Brain pericyte (primary cell): ENCODE data around the gene TLE1.
"Not testable (repeated sequence)": the region's sequence is repeated elsewhere in the genome, so short reads cannot be mapped to it uniquely, and the experiment has no call there.

ENCODE experiments used
- DNase-seq: peaks from one replicate; pipeline ENCODE4 v3.0.0-alpha.2; 2012; ENCODE audit warnings: low read depth, low spot score

Gene TLE1

DNA sequence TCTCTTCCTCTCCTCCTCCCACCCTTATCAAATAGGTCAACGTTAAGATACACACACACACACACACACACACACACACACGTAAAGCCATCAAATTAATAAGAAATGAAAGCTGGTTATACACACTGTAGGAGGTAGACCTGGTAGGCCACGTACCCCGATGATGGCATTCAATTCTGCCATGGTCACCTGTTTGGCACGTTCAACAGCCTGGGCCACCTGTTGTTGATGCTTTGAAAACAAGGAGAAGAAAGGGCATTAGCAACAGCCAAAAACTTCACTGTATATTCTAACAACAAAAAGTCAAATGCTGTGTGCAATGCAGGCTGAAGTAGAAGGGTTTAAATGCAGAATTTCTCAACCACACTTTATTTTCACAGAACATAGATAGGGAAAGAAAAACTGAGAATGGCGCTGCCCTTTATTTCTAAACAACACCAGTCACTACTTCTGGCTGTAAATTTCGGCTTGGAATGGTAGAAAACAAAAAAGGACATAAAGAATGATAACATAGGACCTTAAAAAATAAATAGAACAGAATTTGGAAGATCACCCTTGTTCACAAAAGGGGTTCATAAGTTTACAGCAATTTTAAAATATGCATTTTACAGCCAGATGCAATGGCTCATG, 37.2 kb downstream of the TLE1 start:
- no peak for DNase-seq

DNA sequence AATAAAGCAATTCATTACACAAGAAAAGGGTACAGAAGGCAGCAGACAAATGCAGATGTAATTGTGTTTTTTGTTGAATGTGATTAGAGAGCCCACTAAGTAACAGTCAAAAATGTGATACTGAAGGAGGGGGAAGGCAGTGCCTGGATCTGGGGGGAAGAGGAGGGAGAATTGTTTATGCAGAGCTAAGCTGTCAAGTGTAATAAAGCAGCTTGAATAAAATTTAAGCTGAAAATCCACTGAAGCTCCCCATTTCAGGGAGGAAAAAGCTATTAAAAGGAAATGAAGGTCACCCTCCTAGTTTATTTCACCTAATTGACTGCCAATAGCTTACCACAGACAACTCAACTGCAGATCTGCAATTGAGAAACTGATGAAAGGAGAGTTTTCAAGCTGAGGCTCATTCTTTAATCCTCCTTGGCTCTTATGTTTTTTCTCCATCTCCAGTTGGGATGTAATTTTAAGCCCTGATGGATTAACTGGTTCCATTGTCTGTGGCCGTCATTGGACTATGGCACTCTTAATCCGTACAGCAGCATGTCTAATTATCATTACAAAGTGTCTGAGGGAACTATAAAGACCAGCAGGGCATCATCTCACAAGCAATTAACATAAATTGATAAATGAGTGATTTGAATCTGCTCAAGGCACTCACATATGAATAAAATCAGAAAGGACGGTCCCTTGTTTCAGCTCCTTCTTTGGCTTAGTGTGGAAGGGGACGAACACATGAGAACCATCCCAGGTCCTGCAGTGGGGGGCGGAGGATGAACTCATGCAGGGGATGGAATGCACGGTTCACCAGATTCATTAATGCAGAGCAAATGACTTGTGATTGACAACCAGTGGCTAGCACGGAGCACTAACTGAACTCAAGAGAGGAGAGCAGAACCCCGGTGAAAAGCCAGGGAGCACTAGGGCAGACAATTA, 38.5 kb downstream of the TLE1 start:
- DNase-seq, result no peak

DNA sequence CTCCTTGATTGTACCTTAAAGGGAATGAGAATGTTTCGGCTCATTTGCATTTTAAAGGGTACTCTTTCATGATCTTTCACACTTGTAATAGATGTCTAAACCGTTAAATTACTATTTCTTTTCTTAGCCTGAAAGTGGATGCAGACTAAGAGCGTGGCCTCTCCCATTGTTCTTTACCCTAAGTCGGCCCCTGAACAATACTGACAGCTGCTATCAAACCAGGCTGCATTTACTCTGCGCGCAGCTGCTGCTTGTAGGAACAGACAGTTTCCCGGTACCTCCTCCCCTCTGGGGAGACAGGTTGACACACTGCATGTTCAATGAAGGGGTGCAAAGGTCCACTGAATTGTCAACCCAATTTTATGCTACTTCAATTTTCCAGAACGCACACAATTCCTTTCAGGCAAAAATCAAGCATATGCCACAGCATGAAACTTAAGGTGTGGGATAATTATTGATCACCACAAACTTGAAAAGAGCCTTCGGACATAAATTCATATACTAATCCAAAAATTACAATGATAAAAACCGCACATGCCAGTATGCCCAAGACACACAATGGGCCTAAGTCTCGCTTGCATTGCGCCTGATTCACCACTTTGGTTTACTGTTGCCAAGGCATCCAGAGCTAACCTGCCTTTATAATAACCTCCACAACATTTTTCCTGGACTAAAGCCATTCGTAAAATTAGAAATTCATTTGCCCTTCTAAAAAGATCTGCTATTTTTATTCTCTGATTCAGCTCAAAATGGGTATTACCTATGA, 39.7 kb downstream of the TLE1 start:
- DNase-seq, result no peak

DNA sequence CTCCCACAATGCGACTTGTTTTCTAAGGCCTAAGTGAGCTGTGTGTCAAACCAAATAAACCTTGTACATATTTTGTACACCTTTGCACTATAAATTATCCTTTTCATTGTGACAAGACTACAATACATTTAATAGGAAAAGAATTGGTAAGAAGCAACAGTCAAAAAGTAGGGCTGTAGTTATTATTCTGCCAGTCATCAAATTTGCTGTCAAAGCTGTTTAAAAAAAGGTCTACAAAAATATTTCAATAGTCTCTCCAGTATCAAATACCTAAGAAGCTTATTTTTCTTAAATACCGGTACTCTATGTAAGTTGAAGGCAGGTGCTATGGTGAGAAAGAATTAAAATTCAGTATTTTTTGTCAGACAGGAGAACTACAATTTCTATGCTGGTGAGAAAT, 40.5 kb downstream of the TLE1 start:
- DNase-seq, result no peak

DNA sequence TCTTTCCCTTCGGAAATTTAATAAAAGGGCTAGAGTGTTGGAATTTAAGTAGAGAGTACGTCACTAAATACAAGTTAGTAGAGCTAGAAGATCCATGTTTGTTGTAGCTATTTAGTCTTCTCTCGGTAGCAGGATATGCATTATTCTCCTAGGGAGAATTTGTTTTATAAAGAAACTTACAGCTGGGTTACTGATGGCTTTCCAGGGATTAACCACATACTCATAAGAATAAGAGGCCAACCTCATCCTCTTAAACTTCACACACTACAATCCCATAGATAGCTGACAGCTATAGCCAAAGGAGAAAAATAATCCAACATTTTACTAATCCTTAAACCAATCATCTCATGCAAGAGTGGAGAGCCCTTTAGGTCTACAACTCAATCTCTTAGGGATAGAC, 43.0 kb downstream of the TLE1 start:
- no peak for DNase-seq

DNA sequence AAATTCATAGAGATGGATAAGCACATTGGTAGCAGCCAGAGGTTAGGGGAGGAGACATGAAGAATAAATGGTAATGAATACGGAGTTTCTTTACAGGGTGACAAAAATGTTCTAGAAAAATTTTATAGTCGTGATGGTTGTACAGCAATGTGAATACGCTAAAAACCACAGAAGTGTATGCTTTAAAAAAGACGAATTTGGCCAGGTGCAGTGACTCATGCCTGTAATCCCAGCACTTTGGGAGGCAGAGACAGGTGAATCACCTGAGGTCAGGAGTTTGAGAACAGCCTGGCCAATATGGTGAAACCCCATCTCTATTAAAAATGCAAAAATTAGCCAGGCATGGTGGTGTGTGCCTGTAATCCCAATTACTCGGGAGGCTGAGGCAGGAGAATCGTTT, 44.8 kb downstream of the TLE1 start:
- not testable (repeated sequence) for DNase-seq

DNA sequence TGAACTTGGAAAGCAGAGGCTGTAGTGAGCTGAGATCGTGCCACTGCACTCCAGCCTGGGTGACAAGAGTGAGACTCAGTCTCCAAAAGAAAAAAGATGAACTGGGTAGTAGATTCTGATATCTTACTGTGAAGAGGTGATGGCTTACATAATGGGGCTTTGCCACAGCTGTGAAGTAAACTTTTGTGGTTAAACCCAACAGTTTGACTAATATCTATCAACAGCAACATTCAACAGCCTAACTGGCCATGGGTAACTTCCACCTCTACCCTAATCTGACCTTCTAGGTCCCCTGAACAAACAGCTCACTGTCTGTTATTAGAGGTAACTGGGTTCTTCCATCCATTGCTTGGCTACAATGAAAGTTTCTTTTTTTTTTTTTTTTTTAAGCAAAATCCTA, 52.1 kb downstream of the TLE1 start:
- DNase-seq, result no peak

DNA sequence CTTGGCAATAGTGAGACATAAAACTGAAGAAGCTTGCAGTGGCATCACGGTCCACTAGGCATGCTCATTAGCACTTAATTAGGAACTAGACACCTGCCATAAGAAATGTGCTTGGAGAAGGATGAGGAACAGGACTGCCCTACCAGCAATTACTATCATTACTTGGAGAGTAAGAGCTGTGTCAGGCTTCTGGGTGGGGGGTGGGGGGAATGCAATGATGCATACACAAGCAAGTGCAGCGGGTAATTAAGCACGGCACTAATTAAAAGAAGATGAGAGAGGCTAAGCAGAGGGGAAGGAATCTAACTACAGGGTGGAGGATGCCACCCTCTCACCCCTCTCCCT, 53.1 kb downstream of the TLE1 start:
- no peak for DNase-seq

DNA sequence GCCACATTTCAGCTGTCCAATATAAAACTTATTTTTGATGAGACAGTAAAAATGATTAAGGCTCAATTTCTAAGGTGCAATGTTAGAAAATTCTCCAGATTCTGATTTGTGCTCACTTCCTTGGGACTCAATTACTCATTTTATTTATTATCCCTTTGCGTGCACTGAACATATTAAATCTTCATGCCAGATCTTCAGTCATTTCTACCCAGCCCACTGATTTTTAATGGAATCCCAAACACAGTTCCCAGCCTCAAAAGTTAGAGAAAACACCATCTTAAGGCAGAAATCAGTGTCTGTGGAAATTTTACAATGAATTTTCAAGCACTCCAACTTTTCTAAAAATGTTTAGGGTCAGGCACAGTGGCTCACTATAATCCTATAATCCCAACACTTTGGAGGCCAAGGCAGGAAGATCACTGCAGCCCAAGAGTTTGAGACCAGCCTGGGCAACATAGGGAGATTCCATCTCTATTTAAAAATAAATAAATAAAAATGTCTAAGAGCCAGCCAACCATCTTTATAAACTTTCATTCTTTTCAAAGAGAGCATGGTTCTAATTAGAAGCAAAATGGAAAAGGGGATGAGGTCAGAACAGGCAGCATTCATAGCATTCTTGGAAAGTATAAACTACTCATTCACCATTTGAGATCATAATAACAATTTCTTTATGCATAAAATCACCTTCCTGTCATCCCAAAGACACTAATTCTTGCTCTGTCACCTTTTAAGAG, 53.7 kb downstream of the TLE1 start:
- DNase-seq, result no peak

DNA sequence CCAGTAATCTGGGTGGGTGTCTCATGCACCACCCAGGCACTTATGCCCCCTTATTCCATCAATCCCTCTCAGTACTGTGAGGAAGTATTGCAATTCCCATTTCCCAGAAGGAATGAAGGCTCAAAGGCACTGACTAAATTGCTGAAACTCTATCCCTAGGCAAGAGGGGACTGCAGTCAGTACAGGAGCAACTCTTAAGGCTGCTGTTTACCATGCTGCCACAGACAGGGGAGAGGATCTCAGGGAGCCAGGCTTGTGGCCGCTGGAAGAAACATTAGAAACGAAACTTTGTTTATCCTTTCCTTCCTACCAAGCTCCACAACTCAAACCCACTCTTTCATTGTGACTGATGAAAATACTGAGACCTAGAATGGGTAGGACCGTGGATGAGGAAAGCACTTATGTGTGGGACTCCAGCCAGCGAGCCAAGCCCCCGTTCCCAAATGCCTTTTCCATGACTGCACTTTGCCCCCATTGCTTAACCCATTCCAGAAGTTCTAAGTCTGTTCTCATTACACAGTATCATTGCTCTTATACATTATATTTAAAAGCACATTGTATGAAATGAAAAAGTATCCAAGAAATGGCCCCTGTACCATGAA, 54.3 kb downstream of the TLE1 start:
- no peak for DNase-seq

DNA sequence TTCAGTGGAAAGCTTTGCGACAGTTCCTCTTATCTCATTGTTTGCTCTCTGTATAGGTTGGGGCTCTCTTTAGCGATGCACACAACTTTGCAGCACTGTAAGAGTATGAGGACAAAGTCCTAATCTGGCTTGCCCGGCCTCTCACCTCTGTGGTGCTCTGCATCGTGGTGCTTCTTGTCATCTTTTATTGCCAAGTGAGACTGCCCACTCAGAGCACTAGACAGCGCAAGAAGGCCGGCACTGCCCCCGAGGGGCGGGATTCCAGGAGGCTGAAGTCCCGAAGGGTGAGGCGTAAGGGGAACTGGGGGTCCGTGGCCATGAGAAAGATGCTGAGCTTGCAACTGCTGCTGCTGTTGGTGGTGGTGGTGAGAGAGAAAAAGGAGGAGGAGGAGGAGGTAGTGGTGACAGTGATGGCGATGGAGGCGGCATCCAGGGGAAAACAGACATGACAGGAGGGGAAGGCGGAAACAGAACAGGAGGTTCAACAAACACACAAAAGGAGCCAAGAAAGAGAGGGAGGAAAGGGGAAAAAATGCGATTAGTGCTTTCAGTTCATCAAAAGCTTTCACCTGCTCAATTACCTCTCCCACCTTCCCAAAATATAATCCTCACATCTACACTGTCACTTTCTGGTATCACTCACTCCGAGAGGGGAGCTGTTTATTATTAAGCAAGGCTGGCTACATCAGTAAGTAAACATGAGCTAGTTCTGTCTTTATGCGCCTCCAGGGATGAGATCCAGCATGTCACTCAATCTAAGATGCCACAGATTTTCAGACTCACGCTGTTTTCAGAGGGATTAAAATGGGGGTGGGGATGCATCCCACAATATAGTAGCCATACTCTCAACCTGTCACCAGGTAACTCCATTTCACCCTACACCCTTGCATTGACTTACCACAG, 55.1 kb downstream of the TLE1 start:
- DNase-seq, result no peak

DNA sequence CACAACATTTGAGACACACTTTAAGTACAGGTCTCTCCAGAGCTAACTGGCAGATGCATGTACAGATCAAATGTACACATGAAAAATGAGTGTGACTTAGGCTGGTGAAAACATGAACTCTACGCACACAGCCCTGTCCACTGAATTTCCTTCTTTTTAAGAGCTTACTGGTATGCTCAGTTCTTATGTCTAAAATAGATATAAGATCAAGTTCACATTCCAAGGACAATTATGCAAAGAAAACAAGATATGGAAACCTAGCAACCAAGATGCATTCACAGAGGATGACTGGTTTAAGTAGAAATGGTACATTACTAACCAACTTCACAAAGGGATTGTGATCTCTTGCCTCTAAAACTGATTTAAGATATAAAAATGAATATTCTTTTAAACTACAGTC, 56.7 kb downstream of the TLE1 start:
- DNase-seq, result no peak

DNA sequence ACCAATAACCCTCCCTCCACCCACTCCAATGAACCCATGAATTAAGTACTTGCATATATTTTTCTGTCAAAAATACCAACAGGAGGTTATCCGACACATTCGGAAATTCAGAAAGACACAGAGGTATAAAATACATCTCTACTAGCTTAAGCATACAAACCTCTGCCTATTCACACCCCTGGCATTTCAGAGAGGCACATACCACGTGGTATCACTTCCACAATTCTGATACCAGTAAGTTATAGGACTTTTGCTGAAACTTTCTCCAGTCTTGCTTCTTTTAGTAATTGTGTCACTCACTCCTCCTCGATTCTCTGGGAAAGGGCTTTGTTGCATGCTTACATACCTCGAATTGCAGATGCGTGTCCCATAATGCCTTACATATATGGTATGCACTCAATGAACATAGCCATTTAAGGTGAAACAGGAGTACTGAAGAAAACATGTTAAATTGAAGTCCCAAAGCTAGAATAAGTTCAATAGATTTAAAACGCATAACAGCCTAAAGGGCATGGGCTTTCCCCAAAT, 58.1 kb downstream of the TLE1 start:
- DNase-seq, result no peak

DNA sequence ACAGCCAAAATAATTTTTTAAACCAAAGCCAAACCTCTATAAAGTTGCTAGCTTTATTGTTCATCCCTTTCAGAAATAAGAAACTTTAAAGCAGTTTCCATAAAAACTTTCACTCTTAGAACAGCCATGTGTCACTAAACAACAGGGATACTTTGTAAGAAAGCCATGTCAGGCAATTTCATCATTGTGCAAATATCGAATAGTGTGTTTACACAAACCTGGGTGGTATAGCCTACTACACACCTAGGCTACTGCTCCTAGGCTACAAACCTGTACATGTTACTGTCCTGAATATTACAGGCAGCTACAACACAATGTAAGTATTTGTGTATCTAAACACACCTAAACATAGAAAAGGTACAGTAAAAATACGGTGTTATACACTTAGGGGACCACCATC, 59.9 kb downstream of the TLE1 start:
- no peak for DNase-seq

DNA sequence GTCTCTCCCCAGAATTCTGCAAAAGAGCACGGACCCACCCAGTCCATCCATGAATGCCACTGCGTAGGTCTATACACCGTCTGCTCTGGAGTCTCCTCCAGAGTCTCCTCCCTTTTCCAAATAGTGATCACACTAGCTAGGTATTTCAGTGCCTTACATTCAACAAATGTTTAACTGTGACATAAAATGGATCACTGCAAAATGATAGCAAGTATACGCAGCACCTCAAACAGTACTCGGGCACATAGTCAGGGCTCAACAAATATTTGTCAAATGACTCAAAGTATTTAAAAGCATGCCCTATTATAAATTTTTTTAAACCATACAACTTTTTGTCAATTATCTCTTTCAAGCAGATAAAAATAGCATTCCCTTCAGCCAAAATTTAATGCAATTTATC, 60.5 kb downstream of the TLE1 start:
- no peak for DNase-seq

DNA sequence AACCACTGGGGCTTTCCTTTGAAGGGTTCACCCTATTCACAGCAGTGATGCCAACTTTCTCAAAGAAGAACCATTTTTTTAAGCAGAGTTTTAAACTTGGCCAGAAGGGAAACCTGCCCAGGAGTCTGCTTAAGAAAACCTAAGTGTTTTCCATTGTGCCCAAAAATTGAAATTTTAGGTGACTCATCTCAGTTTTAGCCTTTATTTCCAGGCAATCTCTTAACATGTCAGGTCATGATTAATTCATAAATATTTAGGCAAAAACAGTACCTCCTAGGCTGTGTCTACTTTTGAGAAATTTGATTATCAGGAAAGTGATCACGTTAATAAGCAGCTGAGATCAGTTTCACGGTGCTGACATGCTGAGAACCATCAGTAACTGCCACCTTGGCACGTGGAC, 61.9 kb downstream of the TLE1 start:
- DNase-seq, result no peak

DNA sequence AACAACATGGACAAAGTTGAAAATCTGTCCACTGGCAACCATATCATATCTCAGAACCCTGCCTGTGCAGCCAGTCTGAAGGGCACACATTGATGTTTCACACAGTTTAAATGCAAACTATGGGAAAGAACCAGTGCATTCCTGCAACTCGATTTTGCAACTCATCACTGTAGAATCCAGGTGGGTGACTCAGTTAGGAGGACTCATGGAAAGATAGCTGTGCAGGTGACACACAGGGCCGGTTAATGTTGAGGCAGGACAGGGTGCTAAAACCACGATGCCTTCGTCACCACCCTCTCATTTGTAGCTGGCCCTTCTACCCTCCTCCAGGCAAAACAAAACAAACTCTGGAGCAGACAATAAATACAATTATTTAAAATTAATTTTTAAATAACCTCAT, 62.8 kb downstream of the TLE1 start:
- no peak for DNase-seq

DNA sequence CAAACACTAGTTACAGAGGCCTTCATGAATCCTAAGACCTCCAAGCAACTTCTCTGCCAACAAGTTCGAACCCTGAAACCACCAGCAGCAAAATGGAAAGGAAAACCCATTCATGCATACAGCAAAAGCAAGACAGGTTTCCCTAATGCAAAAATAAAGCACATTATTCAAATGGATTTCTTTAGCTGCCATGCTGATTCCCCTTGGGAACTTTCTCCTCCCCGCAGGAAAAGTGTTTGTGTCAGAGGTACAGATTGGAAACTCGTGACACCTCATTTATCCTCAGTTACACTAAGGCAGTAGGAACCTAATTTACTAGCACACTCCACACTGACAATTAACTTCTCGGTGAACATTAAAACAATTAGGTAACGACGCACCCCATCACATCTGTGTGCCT, 63.4 kb downstream of the TLE1 start:
- no peak for DNase-seq

DNA sequence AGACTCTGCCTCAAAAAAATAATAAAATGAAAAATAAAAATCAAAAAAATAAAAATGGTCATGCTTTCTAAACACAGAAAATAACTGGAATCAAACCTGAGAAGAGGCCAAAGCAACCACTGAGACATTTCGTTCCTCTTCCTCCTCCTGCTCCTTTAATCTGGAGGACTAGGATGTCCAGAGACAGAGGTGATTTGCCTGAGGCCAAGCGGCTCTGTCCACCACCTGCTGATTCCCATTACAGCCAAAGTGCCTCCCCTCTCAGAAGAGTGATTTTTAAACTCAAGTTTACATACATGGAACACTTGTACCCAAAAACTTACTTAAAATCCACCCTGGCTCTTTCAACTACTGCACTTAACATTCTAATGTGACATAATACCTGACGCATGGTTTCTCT, 65.6 kb downstream of the TLE1 start:
- DNase-seq, result no peak
